HAP-1 (cell line): ENCODE data around the gene ZFP90.

Experiments
- DNase-seq, 2 experiments: peaks; one replicate each; pipeline ENCODE4 v3.0.0-alpha.2; 2016 to 2020; ENCODE audit warnings: low spot score in 2 of 2
- H3K27me3 ChIP-seq: fragments of 250-450 bp; sonication (Bioruptor Pico); 2 replicates; pipeline ENCODE4 v1.5.1; 2020; ENCODE audit warnings: low read depth, mild to moderate bottlenecking, moderate library complexity
- H3K36me3 ChIP-seq: fragments of 250-450 bp; sonication (Bioruptor Pico); replicated peaks from 2 replicates; pipeline ENCODE4 v1.5.1; 2020; ENCODE audit warnings: mild to moderate bottlenecking
- H3K4me1 ChIP-seq: fragments of 250-450 bp; sonication (Bioruptor Pico); 2 replicates; pipeline ENCODE4 v1.5.1; 2020; ENCODE audit warnings: mild to moderate bottlenecking
- H3K4me3 ChIP-seq: fragments of 250-450 bp; sonication (Bioruptor Pico); 2 replicates; pipeline ENCODE4 v1.5.1; 2020; ENCODE audit warnings: mild to moderate bottlenecking, moderate library complexity
- H3K9me3 ChIP-seq: fragments of 250-450 bp; sonication (Bioruptor Pico); 2 replicates; pipeline ENCODE4 v1.5.1; 2020; ENCODE audit warnings: mild to moderate bottlenecking, moderate library complexity
- in situ Hi-C: fragments of 300-500 bp; cut with MboI; formaldehyde crosslinking; loops from 3 replicates; pipeline ENCODE4 v1.14.3; 2020; ENCODE audit warnings: low sequenced_read_pairs, inconsistent platforms, mixed read lengths

ZFP90 gene

DNA sequence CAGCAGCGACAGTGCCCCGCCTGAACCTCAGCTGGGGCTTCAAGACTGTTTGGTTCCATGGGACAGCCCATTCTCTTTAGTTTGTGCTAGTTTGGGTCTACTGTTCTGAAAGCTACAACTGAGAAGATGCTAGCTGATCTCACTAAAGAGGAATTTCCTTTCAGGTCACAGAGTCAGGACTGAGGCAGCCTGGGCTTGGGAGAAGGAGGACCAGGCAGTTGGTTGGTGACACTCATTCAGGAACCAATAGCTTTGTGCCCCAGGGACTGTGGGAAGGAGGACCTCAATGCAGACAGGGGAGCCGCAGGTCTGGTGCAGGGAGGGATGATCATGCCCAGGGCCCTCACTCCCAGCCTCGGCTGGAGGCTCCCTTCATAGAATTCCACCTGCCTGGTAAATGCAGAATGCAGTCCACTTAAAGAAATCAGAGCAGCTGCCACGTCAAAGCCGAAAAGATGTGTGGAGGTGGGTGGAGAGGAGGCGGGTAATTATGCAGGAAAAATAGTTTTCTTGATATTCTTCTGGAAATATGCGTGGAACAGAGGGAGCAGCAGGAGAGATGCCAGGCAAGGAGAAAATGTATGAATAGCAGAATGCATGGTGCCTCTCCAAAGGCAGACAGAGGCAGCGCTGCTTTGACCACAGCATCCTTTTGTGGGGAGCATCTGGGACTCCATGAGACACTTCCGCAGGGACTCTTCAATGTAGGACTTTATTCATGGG is 32.6 kb upstream of the ZFP90 start:
- no peak for DNase-seq
- in situ Hi-C loops, result loop anchor here (25.0 kb wide), 1 partner anchor 119 kb away; no protein-coding TSS in a partner anchor

DNA sequence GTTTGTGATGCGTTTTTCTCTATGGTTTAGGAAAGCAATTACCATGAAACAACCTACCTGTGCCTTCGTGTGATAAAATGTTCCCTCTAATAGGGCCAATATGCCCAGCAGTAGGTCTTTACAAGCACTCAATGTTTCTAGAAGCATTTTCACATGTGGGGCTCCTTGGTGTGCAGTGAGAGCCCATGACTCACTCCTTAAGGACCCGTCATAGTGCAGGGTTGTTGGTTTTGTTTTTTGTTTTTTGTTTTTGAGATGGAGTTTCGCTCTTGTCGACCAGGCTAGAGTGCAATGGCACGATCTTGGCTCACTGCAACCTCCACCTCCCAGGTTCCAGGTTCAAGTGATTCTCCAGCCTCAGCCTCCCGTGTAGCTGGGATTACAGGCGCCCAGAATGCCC is 31.1 kb upstream of the ZFP90 start:
- peaks cover 7% of the 10 kb centered on the region; the same call in 1 of the 2 replicates for H3K27me3 ChIP-seq
- in situ Hi-C loops, result loop anchor here (25.0 kb wide), 1 partner anchor 121 kb away; no protein-coding TSS in a partner anchor
- H3K4me3 ChIP-seq, result no peak overlapping the region
- H3K4me1 ChIP-seq, result no peaks in the 10 kb centered on the region
- DNase-seq, result no peak
- no peaks in the 10 kb centered on the region for H3K9me3 ChIP-seq
- H3K36me3 ChIP-seq, result no peaks in the 10 kb centered on the region

More for the DNA sequence above, 32.6 kb upstream of the ZFP90 start:
- Histone ChIP-seq H3K36me3 (no peaks in the 10 kb centered on the region), H3K27me3 (peaks cover 7% of the 10 kb centered on the region; the same call in 1 of the 2 replicates), H3K4me3 (no peak overlapping the region), H3K9me3 (no peaks in the 10 kb centered on the region), H3K4me1 (no peaks in the 10 kb centered on the region)

- H3K4me1 ChIP-seq, result no peaks in the 10 kb centered on the region
- in situ Hi-C loops, result loop anchor here (25.0 kb wide), 1 partner anchor 121 kb away; no protein-coding TSS in a partner anchor
- peaks cover 5% of the 10 kb centered on the region; the same call in 1 of the 2 replicates for H3K27me3 ChIP-seq
- no peaks in the 10 kb centered on the region for H3K9me3 ChIP-seq
- H3K36me3 ChIP-seq, result no peaks in the 10 kb centered on the region
- DNase-seq, result no peak
- no peak overlapping the region for H3K4me3 ChIP-seq
These were observed 30.4 kb upstream of the ZFP90 start for GRCh38 chr16:68508641-68509240.

DNA sequence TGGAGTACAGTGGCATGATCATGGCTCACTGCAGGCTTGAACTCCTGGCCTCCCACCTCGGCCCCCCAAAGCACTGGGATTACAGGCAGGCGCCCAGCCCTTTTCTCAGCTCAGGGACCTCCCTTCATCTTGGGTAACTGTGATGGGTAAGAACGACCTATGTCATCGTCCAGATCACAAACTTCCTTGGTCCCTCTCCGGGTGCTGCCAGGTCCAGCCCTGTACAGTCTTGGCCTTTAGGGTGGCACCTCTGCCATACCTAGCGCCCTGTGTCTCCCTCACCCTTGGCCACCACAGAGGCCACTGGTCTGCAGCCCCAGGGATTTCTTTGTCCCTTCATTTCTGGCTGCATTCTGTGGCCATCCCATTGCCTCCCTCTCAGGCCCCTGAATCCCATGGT is 29.7 kb upstream of the ZFP90 start:
- Histone ChIP-seq H3K4me1 (no peaks in the 10 kb centered on the region), H3K27me3 (peaks cover 4% of the 10 kb centered on the region; the same call in 1 of the 2 replicates), H3K36me3 (no peaks in the 10 kb centered on the region), H3K9me3 (no peaks in the 10 kb centered on the region), H3K4me3 (no peak overlapping the region)
- no peak for DNase-seq
- in situ Hi-C loops, result loop anchor here (25.0 kb wide), 1 partner anchor 122 kb away; no protein-coding TSS in a partner anchor

GRCh38 chr16:68510775-68511174 is 28.3 kb upstream of the ZFP90 start:
- no peaks in the 10 kb centered on the region for H3K36me3 ChIP-seq
- in situ Hi-C loops, result loop anchor here (25.0 kb wide), 1 partner anchor 123 kb away; no protein-coding TSS in a partner anchor

DNA sequence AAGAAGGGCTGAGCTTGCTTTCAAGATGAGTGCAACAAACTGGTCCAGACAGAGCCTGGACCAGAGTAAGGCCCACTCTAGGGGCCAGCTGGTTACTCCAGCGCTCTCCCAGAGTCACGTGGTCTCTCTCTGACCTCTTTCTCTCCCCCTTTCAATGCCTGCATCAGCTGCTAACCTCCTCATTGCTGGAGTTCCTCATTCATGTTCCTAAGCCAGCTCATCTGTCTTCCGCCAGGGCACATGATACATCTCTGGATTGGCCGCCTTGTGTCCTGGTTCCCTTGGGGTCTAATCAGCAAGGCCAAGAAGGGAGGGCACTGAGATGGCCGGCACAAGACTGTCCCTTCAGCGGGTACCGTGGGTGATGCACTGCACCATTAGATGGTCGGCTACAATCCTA is 26.9 kb upstream of the ZFP90 start:
- Histone ChIP-seq H3K36me3 (no peaks in the 10 kb centered on the region), H3K9me3 (no peaks in the 10 kb centered on the region), H3K4me3 (no peak overlapping the region), H3K27me3 (no peaks in the 10 kb centered on the region), H3K4me1 (no peaks in the 10 kb centered on the region)
- in situ Hi-C loops, result loop anchor here (25.0 kb wide), 1 partner anchor 125 kb away; no protein-coding TSS in a partner anchor
- no peak for DNase-seq

More at GRCh38 chr16:68510775-68511174, 28.3 kb upstream of the ZFP90 start:
- no peak for DNase-seq
- Histone ChIP-seq H3K9me3 (no peaks in the 10 kb centered on the region), H3K4me3 (no peak overlapping the region), H3K27me3 (no peaks in the 10 kb centered on the region), H3K4me1 (no peaks in the 10 kb centered on the region)

DNA sequence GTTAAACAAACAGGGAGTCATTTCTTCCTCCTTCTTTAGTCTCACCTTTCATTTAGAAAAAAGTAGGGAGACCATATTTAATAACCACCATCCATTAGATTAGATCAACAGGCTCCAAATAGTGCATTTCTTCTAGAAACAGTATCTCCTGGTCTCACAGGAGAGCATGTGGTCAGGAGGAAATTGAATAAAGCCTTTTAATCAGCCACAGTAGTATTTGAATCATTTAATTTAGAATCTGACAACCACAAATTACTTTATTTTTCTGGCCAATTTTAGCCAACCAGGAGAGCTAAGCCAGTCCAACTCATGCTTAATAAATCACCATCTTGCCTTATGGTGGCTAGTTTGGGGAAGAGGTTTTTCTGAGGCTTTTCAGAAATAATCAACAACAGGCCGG is 26.3 kb upstream of the ZFP90 start:
- in situ Hi-C loops, result loop anchor here (25.0 kb wide), 1 partner anchor 125 kb away; no protein-coding TSS in a partner anchor
- no peaks in the 10 kb centered on the region for H3K4me1 ChIP-seq
- H3K9me3 ChIP-seq, result no peaks in the 10 kb centered on the region
- no peak for DNase-seq
- no peak overlapping the region for H3K4me3 ChIP-seq
- no peaks in the 10 kb centered on the region for H3K27me3 ChIP-seq
- H3K36me3 ChIP-seq, result no peaks in the 10 kb centered on the region

DNA sequence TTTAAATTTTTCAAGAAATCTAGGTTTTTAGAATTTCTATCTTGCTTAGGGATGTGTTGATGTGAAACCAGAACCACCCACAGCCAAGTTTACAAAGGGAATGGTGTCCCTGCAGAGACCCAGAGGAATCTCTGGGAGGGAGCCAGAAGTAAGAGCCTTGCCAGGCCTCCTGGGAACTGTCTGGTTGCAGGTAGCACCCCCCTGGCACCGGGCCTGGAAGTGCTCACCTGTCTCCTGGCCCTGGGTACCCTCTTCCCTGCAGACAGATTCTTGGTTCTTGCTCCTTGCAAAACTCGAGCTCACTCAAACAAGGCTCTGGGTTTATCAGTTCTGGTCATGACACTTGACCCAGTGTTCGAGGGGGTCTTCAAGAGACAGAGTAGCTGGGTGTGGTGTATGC is 24.6 kb upstream of the ZFP90 start:
- no peak for DNase-seq
- no peak overlapping the region for H3K4me3 ChIP-seq
- no peaks in the 10 kb centered on the region for H3K9me3 ChIP-seq
- no peaks in the 10 kb centered on the region for H3K27me3 ChIP-seq
- in situ Hi-C loops, result loop anchor here (25.0 kb wide), 1 partner anchor 127 kb away; no protein-coding TSS in a partner anchor
- no peaks in the 10 kb centered on the region for H3K4me1 ChIP-seq
- no peaks in the 10 kb centered on the region for H3K36me3 ChIP-seq

- no peaks in the 10 kb centered on the region for H3K36me3 ChIP-seq
- H3K4me3 ChIP-seq, result no peak overlapping the region
- no peaks in the 10 kb centered on the region for H3K9me3 ChIP-seq
- H3K4me1 ChIP-seq, result peaks cover 2% of the 10 kb centered on the region; the same call in 1 of the 2 replicates
- no peak for DNase-seq
- in situ Hi-C loops, result loop anchor here (25.0 kb wide), 1 partner anchor 130 kb away; no protein-coding TSS in a partner anchor
- H3K27me3 ChIP-seq, result no peaks in the 10 kb centered on the region
These were observed 21.4 kb upstream of the ZFP90 start for GRCh38 chr16:68517606-68518166.

DNA sequence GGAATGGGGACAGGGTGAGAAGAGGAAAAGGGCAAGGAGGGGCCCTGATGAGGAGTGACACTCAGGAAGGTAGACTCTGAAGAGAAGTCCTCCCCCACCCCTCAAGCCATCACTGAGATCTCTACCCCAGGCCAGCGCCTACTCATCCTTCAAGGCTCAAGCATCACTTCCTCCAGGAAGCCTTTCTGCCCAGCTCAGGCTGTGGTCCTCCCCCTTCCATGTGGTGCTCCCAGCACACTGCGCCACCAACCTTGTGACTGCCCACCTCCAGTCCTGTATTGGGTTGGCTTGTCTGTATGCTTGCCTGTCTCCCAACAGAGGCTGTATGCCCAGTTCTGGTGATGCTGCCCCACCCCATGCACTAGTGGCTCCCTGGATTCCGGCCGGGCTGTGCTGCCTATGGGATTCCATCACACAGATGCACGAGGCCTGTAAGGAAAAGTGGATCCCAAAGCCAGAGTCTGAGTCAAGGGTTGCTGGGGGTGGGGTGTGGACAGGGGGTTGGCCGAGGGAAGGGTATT is 19.8 kb upstream of the ZFP90 start:
- no peaks in the 10 kb centered on the region for H3K9me3 ChIP-seq
- DNase-seq, result no peak
- H3K4me3 ChIP-seq, result no peak overlapping the region
- peaks cover 2% of the 10 kb centered on the region; the same call in 1 of the 2 replicates for H3K4me1 ChIP-seq
- in situ Hi-C loops, result loop anchor here (25.0 kb wide), 1 partner anchor 132 kb away; no protein-coding TSS in a partner anchor
- H3K36me3 ChIP-seq, result no peaks in the 10 kb centered on the region
- H3K27me3 ChIP-seq, result no peaks in the 10 kb centered on the region

GRCh38 chr16:68520649-68521086 is 18.4 kb upstream of the ZFP90 start:
- in situ Hi-C loops, result loop anchor here (10.0 to 25.0 kb wide), 2 partner anchors 133 to 594 kb away; no protein-coding TSS in a partner anchor
- no peaks in the 10 kb centered on the region for H3K27me3 ChIP-seq
- H3K4me3 ChIP-seq, result no peak overlapping the region; the same call in 1 of the 2 replicates
- no peaks in the 10 kb centered on the region for H3K36me3 ChIP-seq
- DNase-seq, result peak; percentile 78 to 93
- peaks cover 2% of the 10 kb centered on the region; the same call in 1 of the 2 replicates for H3K4me1 ChIP-seq
- H3K9me3 ChIP-seq, result no peaks in the 10 kb centered on the region

- DNase-seq, result no peak
- H3K4me1 ChIP-seq, result peaks cover 7% of the 10 kb centered on the region; the same call in 1 of the 2 replicates
- H3K36me3 ChIP-seq, result no peaks in the 10 kb centered on the region
- no peak overlapping the region for H3K4me3 ChIP-seq
- in situ Hi-C loops, result loop anchor here (10.0 to 25.0 kb wide), 2 partner anchors 137 to 591 kb away; no protein-coding TSS in a partner anchor
- no peaks in the 10 kb centered on the region for H3K9me3 ChIP-seq
- H3K27me3 ChIP-seq, result no peaks in the 10 kb centered on the region
These were observed 14.8 kb upstream of the ZFP90 start for GRCh38 chr16:68524069-68524820.
